GM19468 (cell line): Measurements from ENCODE around the gene ATMIN.

Source experiments
- ATAC-seq: cut with Tn5 transposase; IDR thresholded peaks from one replicate; pipeline ENCODE4 v1.9.1; 2021; ENCODE audit warnings: mild to moderate bottlenecking, moderate library complexity, moderate number of reproducible peaks; ENCODE audit not compliant: unreplicated experiment; ENCODE audit errors: extremely low read depth

The ATMIN gene, protein sequence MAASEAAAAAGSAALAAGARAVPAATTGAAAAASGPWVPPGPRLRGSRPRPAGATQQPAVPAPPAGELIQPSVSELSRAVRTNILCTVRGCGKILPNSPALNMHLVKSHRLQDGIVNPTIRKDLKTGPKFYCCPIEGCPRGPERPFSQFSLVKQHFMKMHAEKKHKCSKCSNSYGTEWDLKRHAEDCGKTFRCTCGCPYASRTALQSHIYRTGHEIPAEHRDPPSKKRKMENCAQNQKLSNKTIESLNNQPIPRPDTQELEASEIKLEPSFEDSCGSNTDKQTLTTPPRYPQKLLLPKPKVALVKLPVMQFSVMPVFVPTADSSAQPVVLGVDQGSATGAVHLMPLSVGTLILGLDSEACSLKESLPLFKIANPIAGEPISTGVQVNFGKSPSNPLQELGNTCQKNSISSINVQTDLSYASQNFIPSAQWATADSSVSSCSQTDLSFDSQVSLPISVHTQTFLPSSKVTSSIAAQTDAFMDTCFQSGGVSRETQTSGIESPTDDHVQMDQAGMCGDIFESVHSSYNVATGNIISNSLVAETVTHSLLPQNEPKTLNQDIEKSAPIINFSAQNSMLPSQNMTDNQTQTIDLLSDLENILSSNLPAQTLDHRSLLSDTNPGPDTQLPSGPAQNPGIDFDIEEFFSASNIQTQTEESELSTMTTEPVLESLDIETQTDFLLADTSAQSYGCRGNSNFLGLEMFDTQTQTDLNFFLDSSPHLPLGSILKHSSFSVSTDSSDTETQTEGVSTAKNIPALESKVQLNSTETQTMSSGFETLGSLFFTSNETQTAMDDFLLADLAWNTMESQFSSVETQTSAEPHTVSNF

DNA sequence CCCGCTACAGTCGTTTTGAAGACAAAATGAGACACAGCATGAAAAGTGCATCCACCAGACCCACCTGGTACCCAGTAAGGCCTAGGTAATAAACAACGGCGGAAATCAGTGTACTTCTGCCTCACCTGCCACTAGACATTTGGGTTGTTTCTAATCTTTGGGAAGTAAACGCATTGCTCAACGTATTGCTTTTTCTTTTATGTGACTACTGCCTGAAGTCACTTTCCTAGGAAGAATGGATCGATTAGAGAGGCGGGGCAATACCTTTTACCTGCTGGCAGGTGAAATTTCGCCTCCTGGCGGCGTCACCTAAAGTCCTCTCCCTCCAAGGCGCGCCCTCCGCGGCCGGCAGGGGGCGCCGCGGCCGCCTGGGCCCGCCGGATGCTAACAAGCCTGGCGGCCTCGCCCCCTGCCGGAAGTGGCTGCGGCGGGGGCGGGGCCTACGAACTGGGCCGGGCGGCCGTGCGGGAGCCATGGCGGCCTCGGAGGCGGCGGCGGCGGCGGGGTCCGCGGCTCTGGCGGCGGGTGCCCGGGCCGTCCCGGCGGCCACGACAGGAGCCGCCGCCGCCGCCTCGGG is at the start of gene ATMIN:
Gene ATMIN, plus strand, starts transcription at position 445 of the 577 bp plus-strand sequence. Its CDS starts 29 bp downstream, at position 474.
- ATAC-seq, result peak; percentile 72

DNA sequence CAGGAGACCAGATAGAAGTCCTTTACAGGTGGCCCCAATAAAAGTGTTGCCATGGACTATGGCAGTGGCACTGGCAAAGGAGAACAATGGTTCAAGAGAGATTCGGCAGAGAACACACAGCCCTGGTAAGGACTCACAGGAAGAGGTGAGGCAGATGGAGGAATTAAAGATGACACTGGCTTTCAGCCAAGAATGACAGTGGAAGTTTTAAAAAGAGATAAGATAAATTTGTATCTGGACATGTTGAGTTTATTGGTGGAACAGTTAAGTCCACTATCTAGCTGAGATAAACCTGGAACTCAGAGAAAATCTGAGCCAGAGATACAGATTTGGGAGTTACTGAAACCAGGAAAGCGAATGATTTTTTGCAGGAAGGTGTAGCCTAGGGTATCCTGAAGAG is 49.1 kb upstream of the ATMIN start:
- no peak for ATAC-seq

DNA sequence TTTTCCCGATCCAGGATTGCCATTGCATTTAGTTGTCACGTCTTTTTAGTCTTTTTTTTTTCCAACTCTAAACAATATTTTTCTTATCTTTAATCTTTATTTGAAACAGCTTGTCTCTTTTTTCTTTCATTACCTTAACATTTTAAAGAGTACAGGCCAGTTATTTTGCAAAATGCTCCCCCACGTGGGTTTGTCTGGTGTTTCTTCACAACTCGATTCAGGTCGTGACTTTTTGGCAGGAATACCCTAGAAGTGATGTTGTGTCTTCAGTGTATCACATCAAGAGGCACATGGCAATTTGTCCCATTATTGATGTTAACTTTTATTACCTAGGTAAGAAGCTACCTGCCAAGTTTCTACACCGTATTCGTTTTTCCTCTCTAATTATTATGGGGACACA is 46.9 kb upstream of the ATMIN start:
- no peak for ATAC-seq

DNA sequence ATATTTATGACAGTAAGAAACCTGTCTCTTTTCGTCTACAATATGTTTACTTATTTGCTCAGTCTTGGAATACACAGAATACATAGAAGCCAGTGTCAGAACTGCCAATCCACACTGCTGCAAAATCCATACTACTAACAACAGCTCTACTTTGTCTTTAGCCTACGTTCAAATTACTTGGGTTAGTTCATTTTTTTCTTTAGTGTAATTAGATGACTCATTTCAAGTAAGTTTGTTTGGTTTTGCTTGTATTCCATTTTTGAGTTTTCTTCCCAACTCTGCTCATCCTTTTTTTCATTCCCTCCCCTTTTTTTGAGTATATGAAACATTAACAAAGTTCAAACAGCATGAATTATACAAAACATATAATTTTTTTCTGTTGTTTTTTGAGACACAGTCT is 45.8 kb upstream of the ATMIN start:
- ATAC-seq, result no peak

DNA sequence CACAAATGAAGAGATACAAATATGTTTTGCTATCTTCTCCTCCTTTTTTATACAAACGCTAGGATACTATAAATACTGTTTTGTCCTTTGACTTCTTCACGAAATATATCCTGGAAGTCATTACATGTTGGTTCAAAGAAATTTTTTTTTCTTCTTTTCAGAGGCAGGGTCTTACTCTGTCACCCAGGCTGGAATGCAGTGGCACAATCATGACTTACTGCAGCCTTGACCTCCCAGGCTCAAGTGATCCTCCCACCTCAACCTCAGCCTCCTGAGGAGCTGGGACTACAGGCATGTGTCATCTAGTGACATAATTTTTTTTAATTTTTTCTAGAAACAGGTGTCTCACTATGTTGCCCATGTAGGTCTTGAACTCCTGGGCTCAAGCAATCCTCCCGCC is 45.1 kb upstream of the ATMIN start:
- ATAC-seq, result no peak

DNA sequence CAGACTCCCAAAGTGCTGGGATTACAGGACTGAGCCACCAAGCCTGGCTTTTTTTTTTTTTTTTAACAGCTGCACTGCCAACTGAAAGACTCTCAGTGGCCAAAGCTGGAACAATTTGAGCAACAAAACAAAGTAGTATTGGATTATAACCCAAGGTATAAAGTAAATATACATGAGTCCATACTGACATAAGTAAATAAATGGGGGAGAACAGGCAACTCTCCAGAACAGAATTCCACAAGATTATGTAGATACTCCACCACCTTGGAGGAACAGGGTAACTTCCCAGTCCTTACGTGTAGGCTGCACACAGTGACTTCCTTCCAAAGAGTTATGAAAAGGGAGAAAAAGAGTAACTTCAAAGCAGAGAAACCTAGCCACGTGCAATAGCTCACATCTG is 44.7 kb upstream of the ATMIN start:
- ATAC-seq, result no peak

DNA sequence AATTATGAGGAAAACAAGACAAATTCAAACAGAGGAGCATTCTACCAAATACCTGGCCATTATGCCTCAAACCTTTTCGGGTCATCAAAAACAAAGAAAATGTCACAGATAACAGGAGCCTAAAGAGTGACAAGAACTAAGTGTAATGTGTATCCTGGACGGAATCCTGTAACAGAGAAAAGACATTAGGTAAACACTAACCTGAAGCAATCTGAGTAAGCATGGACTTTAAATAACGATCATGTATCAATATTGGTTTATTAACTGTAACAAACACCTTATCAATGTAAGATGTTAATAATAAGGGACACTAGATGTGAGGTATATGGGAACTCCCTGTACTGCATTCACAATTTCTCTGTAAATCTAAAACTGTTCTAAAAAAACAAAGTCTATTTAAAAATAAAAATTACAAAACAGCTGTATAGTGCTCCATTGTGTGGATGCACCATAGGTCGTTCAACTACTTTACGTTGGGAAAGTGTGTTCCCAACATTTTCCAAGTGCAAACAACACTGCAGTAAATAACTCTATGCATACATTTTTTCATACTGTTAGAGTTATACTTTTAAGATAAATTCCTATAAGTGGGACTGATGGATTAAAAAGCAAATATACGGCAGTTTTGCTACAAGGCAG is 43.7 kb upstream of the ATMIN start:
- ATAC-seq, result no peak

DNA sequence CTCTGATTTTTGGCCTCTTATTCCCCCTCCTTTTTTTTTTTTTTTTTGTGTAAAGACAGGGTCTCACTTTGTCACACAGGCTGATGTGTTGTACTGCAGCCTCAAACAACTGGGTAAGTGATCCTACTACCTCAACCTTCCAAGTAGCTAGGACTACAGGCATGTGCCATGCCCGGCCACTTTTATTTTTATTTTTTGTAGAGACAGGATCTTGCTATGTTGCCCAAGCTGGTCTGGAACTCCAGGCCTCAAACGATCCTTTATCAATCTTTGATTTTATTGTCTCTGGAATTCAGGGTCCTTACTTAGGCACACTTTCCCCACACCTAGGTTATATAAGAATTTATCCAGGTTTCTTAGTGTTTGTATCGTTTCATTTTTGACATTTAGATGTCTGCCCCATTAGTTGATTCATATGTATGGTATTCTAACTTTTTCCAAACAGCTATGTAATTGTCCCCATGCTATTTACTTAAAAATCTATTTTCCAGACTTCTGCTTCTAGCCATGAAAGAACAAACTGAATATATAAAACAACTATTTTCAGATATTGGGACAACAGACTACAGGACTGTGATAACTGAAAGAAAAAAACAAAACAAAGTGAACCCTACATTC is 42.9 kb upstream of the ATMIN start:
- ATAC-seq, result no peak

DNA sequence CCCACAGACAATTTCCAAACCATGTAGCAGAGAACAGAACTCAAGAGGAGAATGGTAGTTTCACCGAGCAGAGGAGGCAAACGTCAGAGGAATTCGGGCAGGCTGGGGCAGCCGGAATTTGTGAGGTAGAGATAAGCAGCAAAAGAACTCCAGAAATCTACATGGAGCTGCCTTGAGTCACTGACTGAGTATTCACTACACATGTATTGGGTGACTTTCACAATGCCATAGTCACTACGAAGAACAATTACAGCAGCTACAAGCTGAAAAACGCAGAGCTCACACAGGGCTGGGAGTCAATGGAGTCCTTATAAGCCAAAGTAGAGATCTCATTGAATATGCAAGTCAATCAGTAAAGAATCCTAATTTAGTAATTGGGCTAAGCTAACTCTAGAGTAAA is 42.3 kb upstream of the ATMIN start:
- ATAC-seq, result no peak

DNA sequence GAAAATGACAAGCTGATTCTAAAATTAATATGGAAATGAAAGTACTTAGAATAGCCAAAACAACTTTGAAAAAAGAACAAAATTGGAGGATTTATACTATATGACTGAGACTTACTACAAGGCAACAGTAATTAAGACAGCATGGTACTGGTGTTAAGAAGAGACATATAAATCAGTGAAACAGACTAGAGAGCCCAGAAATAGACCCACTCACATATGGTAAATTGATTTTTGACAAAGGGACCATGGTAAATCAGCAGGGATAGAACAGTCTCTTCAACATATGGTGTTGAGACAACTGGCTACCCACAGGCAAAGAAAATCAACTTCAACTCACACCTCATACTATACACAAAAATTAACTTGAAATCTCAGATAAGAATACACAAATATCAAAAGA is 41.8 kb upstream of the ATMIN start:
- ATAC-seq, result no peak

DNA sequence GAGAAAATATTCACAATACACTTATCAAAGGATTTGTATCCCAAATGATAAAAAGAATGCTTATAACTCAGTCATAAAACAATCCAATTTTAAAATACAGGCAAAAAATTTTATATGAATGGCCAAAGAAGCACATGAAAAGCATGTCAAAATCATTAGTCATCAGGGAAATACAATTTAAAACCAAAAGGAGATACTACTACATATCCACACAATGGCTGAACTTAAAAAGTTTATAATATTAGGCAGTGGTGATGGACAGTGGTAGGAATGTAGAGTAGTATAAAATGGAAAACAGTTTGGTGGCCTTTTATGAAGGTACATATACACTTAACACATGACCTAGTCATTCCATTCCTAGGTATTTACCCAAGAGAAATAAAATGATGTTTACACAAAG is 41.2 kb upstream of the ATMIN start:
- no peak for ATAC-seq

DNA sequence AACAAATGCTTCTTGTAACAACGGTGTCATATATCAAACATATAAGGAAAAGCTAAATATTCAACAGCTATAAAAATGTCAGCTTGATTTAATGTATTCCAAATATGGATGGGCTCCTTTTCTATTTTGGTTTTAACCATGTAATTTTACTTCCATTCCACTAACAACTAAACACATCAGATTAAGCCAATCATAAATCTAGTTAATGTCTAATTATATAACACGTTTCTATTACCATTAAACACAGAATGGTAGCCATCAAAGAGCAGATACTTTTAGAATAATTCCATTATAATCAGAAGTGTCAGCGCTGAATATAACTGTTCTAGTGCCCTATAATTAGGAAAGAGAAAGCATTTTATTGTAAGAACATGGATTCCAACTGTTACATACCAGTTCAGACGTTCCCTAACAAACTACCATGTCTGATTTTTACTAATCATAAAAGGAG is 38.9 kb upstream of the ATMIN start:
- peak; percentile 3 for ATAC-seq

DNA sequence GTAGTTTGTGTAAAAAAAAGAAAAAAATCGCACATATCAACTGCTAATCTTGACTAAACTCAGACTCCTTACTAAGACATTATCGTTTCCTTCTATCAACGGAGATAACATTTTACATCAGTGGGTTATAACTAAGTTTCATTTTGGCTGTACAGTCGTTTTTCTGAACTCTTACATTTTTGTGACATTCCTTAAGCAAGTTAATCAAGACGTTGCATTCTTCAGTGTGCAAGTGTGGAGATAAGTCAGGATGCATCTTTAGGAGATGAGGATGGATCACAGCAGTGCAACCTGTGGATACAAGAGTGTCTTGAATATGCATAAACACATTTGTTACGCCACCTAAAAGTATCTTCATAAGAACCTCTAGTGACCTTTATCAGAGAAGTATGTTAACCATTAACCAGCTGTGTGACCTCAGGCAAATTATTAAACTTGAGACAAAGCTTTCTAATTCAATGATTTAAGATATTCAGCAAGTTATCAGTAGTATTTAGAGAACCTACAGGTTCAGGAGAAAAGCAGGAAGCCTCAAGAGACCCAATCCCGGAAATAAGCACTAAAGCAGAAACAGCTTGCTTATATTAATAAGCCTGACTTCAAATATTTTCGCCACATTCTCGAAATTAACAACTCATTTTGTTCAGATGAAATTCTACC is 38.4 kb upstream of the ATMIN start:
- peak; percentile 48 for ATAC-seq

DNA sequence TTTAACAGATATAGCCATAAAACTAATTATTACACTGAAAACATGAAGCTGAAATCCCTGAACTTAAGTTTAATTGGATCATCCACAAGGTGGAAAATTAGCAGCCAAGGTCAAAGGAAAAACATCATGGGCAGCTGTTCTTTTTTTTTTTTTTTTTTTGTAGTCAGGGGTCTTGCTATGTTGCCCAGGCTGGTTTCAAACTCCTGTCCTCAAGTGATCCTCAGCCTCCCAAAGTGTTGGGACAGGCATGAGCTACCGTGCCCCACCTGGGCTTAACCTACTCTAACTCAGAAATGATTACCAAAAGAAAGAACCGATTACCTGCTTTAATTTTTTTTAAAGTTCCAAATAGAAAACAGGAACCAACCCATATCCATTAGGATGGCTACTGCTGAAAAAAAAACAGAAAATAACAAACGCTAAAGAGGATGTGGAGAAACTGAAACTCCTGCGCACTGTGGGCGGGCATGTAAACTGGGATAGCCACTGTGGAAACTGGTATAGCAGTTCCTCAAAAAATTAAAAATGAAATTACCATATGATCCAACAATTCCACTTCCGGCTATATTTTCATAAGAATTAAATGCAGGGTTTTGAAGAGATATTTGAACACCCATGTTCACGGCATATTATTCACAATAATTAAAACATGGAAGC is 37.5 kb upstream of the ATMIN start:
- ATAC-seq, result no peak

DNA sequence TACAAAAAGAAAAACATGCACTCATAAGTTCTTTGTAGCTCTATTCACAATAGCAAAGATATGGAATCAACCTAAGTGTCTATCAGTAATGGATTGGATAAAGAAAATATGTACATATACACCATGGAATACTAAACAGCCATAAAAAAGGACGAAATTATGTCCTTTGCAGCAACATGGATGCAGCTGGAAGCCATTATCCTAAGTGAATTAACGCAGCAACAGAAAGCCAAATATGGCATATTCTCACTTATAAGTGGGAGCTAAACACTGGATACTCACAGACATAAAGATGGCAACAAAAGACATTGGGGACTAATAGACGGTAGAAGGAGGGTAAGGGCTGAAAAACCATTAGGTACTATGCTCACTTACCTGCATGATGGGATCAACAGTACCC is 34.8 kb upstream of the ATMIN start:
- no peak for ATAC-seq

DNA sequence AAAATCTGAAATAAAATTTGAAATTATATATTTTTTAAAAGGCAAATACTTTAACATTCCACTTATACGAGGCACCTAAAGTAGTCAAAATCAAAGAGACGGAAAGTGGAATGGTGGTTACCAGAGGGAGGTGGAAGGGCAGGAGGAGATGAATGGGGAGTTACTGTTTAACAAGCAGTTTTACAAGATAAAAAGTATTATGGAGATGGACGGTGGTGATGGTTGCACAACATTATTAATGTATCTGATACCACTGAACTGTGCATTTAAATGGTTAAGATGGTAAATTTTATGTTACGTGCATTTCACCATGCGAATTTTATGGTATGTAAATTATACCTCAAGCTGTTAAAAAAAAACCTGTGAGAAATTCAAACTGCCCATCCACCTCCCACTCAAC is 34.3 kb upstream of the ATMIN start:
- ATAC-seq, result no peak

DNA sequence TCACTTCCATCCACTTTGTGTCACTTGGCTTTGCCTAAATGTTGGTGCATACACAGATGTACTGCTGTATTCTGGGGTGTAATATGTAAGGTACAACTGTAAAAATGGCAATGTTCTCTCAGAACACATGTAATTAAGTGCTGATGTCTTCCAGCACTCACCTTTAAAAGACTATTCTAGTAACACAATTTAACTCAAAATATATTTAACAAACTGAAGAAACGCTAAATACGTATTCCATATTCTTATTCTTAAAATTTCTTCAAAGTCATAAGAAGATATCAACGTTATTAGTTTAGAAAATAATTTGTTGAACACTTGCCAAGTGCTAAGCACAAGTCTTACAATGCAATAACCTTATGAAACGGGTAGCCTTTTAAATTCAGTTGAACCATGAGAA is 32.6 kb upstream of the ATMIN start:
- ATAC-seq, result no peak

DNA sequence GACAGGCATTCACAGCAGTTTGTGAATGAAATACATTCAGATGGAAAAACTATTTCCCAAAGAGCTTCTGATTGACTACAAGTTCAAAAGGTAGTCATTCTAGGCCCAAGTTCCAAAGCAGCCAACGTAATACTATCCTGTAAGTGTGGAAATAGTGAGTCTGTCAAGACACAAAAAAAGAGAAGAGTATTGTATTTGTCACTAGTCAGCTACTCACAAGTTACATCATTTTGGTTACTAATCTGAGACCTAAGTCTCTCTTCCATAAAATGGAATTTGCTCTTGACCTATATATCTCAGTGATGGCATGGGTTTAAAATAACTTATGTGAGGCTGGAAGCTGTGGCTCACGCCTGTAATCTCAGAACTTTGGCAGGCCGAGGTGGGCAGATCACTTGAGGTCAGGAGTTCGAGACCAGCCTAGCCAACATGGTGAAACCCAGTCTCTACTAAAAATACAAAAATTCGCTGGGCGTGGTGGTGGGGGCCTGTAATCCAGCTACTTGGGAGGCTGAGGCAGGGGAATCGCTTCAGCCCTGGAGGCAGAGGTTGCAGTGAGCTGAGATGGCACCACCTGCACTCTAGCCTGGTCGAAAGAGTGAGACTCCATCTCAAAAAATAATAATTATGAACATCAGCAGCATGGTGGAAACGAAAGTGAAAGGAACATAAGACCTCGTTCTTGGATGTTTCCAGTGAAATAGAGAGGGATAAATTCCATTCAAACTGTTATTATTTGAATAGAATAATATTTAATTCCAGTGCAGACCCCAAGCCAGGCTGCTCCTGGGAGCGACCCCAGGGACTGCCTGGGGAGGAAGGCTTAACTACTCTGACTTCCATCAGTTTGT is 31.8 kb upstream of the ATMIN start:
- no peak for ATAC-seq
